ENCODE measurements around the gene DDX51.
A peak's percentile ranks its signal among the peaks of the same experiment; 100 is the strongest.

Gene DDX51, protein sequence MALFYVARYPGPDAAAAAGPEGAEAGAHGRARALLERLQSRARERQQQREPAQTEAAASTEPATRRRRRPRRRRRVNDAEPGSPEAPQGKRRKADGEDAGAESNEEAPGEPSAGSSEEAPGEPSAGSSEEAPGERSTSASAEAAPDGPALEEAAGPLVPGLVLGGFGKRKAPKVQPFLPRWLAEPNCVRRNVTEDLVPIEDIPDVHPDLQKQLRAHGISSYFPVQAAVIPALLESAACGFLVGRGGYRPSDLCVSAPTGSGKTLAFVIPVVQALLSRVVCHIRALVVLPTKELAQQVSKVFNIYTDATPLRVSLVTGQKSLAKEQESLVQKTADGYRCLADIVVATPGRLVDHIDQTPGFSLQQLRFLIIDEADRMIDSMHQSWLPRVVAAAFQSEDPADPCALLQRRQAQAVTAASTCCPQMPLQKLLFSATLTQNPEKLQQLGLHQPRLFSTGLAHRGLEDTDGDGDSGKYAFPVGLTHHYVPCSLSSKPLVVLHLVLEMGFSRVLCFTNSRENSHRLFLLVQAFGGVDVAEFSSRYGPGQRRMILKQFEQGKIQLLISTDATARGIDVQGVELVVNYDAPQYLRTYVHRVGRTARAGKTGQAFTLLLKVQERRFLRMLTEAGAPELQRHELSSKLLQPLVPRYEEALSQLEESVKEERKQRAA

DNA sequence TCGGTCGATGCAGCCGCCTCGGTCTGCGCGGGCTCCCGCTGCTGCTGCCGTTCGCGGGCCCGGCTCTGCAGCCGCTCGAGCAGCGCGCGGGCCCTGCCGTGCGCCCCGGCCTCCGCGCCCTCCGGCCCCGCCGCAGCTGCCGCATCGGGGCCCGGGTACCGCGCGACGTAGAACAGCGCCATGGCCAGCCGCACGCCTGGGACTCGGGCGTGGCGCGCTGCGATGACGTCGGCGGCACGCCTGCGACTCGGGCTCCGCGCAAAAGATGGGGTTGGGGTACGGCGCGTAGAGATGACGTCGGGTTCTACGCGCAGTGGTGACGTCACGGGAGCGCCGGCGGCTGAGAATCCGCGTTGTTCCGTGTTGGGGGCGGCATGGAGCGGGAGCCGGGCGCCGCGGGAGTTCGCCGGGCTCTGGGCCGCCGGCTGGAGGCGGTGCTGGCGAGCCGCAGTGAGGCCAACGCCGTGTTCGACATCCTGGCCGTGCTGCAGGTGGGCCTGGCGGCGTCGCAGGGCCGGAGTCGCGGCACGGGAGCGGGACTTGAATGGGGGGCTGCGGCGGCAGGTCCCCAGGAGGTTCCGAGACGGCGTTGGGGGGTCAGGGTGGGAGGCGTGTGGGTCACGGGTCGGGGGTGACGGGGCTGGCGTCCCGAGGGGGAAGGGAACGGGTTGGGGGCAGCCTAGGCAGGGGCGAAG, at the start of gene DDX51, which contains the start of gene NOC4L:
DDX51 (minus strand) TSS at position 205 of the 695 bp plus-strand sequence; CDS start at position 182, 23 bp downstream.
NOC4L (plus strand) TSS at position 343 of the 695 bp plus-strand sequence; CDS start at position 375, 32 bp downstream.
- peak within 1 kb of the TSS; percentile 67 for H3K27ac ChIP-seq
- TF ChIP-seq ZFX (IDR thresholded peaks at IDR 0.05; ENCODE audit: borderline replicate concordance), result no peak
- TF ChIP-seq, protein P1, sequence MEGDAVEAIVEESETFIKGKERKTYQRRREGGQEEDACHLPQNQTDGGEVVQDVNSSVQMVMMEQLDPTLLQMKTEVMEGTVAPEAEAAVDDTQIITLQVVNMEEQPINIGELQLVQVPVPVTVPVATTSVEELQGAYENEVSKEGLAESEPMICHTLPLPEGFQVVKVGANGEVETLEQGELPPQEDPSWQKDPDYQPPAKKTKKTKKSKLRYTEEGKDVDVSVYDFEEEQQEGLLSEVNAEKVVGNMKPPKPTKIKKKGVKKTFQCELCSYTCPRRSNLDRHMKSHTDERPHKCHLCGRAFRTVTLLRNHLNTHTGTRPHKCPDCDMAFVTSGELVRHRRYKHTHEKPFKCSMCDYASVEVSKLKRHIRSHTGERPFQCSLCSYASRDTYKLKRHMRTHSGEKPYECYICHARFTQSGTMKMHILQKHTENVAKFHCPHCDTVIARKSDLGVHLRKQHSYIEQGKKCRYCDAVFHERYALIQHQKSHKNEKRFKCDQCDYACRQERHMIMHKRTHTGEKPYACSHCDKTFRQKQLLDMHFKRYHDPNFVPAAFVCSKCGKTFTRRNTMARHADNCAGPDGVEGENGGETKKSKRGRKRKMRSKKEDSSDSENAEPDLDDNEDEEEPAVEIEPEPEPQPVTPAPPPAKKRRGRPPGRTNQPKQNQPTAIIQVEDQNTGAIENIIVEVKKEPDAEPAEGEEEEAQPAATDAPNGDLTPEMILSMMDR (IDR thresholded peaks at IDR 0.05), result peak; percentile 26

DNA sequence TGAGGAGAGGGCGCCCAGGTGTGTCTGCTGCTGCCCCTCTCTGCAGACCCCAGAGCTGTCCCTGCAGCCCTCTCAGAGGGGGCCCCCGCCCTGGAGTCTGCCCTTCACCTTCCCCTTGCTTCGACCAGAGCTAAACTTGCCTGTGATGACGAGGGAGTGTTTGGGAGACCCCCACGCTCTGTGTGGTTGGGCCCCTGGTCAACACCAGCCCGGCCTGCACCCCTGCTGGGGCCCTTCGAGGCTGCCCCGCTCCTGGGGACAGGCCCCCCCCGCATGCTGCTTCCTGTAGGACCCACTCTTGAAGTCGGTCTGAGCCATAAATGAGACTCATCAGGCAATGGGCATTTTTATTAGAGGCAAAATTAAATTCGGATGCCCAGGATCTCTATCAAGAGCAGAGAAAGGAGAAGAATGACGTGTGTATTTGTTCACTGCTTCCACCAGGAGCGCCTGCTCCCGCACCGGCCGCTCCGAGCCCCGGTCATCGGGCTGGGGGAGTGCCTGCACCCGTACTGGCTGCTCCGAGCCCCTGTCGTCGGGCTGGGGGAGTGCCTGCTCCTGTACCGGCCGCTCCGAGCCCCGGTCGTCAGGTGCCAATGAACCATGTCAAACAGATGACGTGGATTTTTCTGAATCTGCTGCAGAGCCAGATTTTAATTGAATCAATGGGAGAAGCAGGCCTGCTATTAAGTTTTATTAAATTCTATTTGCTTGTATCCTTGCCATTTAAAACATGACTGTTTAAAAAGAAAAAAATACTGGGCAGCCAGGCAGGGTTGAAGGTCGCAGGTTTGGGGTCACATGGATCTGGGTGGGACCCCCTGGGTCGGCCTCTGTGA, 47.8 kb upstream of the DDX51 start:
- H3K27ac ChIP-seq, result no peak overlapping the region
- TF ChIP-seq ZFX (IDR thresholded peaks at IDR 0.05; ENCODE audit: borderline replicate concordance), result no peak
- TF ChIP-seq, protein P1 (IDR thresholded peaks at IDR 0.05), result no peak

DNA sequence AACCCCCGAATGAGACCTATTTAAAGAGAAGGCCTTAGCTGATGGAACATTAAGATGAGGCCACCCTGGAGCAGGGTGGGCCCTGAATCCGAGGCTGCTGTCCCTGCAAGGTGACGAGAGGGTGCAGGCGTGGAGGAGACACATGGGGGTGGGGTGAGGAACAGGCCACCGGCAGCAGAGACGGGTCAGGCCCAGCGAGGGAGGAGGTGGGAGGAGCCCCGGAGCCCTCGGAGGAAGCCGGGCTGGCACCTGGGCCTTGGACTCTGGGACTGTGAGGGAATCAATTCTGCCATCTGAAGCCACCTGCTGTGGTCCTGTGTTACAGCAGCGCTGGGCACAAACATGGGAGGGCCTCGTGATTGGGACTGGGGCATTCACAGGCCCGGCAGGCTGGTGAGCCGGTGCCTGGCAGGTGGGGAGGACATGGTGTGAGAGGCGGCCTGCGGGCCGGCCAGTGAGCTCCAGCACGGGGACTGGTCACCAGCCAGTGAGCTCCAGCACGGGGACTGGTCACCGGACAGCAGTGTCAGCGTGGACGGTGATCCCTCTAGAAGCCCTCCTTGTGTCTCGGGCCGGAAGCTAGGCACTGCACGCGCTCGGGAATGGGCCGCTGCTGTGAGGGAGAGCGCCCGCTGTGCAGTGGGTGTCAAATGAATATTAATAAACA, 46.8 kb upstream of the DDX51 start:
- TF ChIP-seq ZFX (IDR thresholded peaks at IDR 0.05; ENCODE audit: borderline replicate concordance), result no peak
- TF ChIP-seq, protein P1 (IDR thresholded peaks at IDR 0.05), result no peak
- H3K27ac ChIP-seq, result no peak overlapping the region

DNA sequence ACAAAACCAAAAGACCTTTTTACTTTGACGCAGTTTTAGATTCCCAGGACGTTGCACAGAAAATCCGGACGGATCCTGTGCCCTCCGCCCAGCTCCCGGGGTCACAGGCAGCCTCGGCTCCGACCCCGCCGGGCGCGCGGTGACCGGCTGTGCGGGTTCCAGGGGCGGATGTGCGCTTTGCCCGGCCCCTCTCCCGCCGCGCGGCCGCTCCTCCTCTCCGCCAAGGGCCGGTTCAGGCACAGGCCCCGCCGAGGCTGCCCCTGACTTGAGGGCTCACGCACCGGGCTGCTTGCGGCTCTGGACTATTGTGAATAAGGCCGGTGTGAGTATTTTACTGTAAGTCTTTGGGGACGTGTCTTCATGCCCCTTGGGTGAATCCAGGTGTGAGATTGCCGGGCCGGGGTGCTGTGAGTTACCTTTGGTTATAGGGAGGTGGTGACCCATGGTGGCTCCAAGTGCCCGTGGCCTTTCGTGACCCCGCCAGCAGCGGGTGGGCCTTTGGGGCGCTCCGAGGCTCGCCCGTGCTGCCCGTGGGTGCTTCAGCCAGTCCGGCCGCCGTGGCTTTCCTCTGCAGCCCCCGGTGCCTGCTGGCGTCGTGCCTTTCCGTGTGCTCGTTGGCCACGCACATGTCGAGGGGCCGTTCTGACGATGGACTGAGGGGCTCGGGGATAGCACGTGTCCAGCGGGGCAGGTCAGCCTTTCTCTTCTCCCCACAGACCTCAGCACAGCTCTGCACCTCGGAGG, 46.1 kb upstream of the DDX51 start:
- TF ChIP-seq, protein P1 (IDR thresholded peaks at IDR 0.05), result no peak; the same call in 1 of the 2 replicates
- no peak for TF ChIP-seq ZFX (IDR thresholded peaks at IDR 0.05; ENCODE audit: borderline replicate concordance)
- H3K27ac ChIP-seq, result no peak overlapping the region

DNA sequence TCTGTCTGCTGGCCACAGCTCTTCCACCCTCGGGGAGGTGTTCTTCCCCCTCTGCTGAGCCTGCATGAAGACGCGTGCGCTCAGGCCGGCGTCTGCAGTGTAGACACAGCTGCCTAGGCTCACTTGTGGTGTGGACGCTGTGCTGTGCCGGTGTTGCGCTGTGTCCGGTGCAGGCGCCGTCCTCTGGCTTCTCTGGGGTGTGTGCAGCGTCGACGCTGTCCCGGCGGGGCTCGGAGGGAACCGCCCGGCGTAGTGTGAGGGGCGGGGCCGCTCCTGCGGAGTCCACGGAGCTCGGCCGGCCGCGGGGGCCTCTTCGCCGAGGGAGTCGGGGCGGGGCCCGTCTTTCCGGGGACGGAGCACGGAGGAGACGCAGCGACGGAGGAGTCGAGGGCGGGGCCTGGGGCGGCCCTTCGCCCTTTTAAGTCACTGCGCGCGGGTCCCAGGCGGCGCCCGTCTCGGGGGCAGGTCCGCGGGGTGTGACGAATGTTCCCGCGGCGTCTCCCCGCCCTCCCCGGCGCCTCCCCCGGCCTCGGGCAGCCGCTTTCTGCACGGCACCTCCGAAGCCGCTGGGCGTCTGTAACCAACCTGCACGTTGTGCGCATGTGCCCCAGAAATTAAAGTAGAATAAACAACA, 45.4 kb upstream of the DDX51 start:
- H3K27ac ChIP-seq, result no peak overlapping the region
- TF ChIP-seq, protein P1 (IDR thresholded peaks at IDR 0.05), result no peak; the same call in 1 of the 2 replicates
- TF ChIP-seq ZFX (IDR thresholded peaks at IDR 0.05; ENCODE audit: borderline replicate concordance), result no peak

Measured in 22Rv1 (cell line).